ENCODE data around the gene RHOBTB1.
"Not testable (repeated sequence)": the region's sequence is repeated elsewhere in the genome, so short reads cannot be mapped to it uniquely, and the experiment has no call there.

RHOBTB1 gene

GRCh38 chr10:60849217-60849616 lies 94.8 kb downstream of the RHOBTB1 start:
- ATAC-seq: no peak
- TF ChIP-seq ESRRG (CRISPR knock-in tag; IDR thresholded peaks at IDR 0.05): no peak
- no peak for TF ChIP-seq OSR1 (CRISPR knock-in tag; IDR thresholded peaks at IDR 0.05)
- no peak for TF ChIP-seq CSDC2 (CRISPR knock-in tag; IDR thresholded peaks at IDR 0.05)
- no peak for TF ChIP-seq TOX (CRISPR knock-in tag; IDR thresholded peaks at IDR 0.05; ENCODE audit: borderline replicate concordance)
- TF ChIP-seq, protein P1, sequence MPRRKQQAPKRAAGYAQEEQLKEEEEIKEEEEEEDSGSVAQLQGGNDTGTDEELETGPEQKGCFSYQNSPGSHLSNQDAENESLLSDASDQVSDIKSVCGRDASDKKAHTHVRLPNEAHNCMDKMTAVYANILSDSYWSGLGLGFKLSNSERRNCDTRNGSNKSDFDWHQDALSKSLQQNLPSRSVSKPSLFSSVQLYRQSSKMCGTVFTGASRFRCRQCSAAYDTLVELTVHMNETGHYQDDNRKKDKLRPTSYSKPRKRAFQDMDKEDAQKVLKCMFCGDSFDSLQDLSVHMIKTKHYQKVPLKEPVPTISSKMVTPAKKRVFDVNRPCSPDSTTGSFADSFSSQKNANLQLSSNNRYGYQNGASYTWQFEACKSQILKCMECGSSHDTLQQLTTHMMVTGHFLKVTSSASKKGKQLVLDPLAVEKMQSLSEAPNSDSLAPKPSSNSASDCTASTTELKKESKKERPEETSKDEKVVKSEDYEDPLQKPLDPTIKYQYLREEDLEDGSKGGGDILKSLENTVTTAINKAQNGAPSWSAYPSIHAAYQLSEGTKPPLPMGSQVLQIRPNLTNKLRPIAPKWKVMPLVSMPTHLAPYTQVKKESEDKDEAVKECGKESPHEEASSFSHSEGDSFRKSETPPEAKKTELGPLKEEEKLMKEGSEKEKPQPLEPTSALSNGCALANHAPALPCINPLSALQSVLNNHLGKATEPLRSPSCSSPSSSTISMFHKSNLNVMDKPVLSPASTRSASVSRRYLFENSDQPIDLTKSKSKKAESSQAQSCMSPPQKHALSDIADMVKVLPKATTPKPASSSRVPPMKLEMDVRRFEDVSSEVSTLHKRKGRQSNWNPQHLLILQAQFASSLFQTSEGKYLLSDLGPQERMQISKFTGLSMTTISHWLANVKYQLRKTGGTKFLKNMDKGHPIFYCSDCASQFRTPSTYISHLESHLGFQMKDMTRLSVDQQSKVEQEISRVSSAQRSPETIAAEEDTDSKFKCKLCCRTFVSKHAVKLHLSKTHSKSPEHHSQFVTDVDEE (CRISPR knock-in tag; IDR thresholded peaks at IDR 0.05): no peak

- no peak for TF ChIP-seq ZFP3 (CRISPR knock-in tag; IDR thresholded peaks at IDR 0.05)
- TF ChIP-seq, protein P2, sequence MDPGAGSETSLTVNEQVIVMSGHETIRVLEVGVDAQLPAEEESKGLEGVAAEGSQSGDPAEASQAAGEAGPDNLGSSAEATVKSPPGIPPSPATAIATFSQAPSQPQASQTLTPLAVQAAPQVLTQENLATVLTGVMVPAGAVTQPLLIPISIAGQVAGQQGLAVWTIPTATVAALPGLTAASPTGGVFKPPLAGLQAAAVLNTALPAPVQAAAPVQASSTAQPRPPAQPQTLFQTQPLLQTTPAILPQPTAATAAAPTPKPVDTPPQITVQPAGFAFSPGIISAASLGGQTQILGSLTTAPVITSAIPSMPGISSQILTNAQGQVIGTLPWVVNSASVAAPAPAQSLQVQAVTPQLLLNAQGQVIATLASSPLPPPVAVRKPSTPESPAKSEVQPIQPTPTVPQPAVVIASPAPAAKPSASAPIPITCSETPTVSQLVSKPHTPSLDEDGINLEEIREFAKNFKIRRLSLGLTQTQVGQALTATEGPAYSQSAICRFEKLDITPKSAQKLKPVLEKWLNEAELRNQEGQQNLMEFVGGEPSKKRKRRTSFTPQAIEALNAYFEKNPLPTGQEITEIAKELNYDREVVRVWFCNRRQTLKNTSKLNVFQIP (CRISPR knock-in tag; IDR thresholded peaks at IDR 0.05; ENCODE audit: borderline replicate concordance, low read depth): no peak
- no peak for TF ChIP-seq ISL1 (CRISPR knock-in tag; IDR thresholded peaks at IDR 0.05)
- no peak for TF ChIP-seq TOX (CRISPR knock-in tag; IDR thresholded peaks at IDR 0.05; ENCODE audit: borderline replicate concordance)
- TF ChIP-seq ARNTL (CRISPR knock-in tag; IDR thresholded peaks at IDR 0.05; ENCODE audit: borderline replicate concordance, low read depth): no peak
- TF ChIP-seq CREB5 (CRISPR knock-in tag; IDR thresholded peaks at IDR 0.05; ENCODE audit: low read depth): no peak
- no peak for TF ChIP-seq ESRRG (CRISPR knock-in tag; IDR thresholded peaks at IDR 0.05)
- ATAC-seq: no peak
Observed at GRCh38 chr10:60848680-60849079, 95.3 kb downstream of the RHOBTB1 start.

GRCh38 chr10:60848126-60848525 lies 95.9 kb downstream of the RHOBTB1 start:
- 0 out of 2 replicates have a peak, but pooled peaks have one; percentile 7 for TF ChIP-seq SNAI2 (CRISPR knock-in tag; IDR thresholded peaks at IDR 0.05)
- TF ChIP-seq ISL1 (CRISPR knock-in tag; IDR thresholded peaks at IDR 0.05): peak; percentile 47; the same call in 1 of the 2 replicates
- no peak for TF ChIP-seq ZNF70 (CRISPR knock-in tag; IDR thresholded peaks at IDR 0.05)
- ATAC-seq: peak; percentile 87

GRCh38 chr10:60846173-60846572 lies 97.8 kb downstream of the RHOBTB1 start:
- no peak for TF ChIP-seq ZNF565 (CRISPR knock-in tag; conservative IDR thresholded peaks at IDR 0.05; ENCODE audit: low read depth)
- ATAC-seq: peak; percentile 66

DNA sequence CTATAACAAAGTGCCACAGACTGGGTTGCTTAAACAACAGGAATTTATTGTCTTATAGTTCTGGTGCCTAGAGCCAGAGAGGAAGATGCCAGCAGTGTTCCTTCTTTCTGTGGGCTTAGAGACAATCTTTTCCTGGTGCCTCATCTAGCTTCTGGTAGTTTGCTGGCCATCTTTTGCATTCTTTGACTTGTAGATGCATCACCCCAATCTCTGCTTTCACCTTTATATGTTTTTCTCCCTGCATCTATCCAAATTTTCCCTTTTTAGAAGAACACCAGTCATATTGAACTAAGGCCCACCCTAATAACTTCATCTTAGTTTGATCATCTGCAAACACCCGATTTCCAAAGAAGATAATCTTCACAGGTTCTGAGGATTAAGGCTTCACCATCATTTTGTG lies 98.9 kb downstream of the RHOBTB1 start:
- TF ChIP-seq ZNF565 (CRISPR knock-in tag; conservative IDR thresholded peaks at IDR 0.05; ENCODE audit: low read depth) (no peak), CSDC2 (CRISPR knock-in tag; IDR thresholded peaks at IDR 0.05) (no peak), PPARA (CRISPR knock-in tag; IDR thresholded peaks at IDR 0.05; ENCODE audit: borderline replicate concordance) (no peak)
- ATAC-seq: no peak

GRCh38 chr10:60842694-60843093 lies 101.3 kb downstream of the RHOBTB1 start:
- no peak for TF ChIP-seq ZC3H10 (CRISPR knock-in tag; IDR thresholded peaks at IDR 0.05)
- ATAC-seq: no peak

DNA sequence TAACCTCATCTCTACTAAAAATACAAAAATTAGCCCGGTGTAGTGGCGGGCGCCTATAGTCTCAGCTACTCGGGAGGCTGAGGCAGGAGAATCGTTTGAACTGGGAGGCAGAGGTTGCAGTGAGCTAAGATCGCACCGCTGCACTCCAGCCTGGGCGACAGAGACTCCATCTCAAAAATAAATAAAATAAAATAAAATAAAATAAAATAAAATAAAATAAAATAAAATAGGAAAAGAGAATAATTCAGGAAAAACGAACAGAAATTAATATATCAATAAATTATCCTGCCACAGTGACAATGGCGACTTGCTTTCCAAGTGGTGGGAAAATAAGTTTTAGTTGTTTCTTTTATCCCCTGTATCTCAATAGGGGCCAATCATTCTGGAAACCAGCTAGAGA lies 102.8 kb downstream of the RHOBTB1 start:
- ATAC-seq: not testable (repeated sequence)

GRCh38 chr10:60835049-60835448 lies 108.9 kb downstream of the RHOBTB1 start:
- ATAC-seq: no peak
- TF ChIP-seq, protein P3, sequence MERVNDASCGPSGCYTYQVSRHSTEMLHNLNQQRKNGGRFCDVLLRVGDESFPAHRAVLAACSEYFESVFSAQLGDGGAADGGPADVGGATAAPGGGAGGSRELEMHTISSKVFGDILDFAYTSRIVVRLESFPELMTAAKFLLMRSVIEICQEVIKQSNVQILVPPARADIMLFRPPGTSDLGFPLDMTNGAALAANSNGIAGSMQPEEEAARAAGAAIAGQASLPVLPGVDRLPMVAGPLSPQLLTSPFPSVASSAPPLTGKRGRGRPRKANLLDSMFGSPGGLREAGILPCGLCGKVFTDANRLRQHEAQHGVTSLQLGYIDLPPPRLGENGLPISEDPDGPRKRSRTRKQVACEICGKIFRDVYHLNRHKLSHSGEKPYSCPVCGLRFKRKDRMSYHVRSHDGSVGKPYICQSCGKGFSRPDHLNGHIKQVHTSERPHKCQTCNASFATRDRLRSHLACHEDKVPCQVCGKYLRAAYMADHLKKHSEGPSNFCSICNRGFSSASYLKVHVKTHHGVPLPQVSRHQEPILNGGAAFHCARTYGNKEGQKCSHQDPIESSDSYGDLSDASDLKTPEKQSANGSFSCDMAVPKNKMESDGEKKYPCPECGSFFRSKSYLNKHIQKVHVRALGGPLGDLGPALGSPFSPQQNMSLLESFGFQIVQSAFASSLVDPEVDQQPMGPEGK (CRISPR knock-in tag; IDR thresholded peaks at IDR 0.05; ENCODE audit: borderline replicate concordance): no peak
- TF ChIP-seq GLIS3 (CRISPR knock-in tag; IDR thresholded peaks at IDR 0.05) (no peak), ZNF8 (CRISPR knock-in tag; IDR thresholded peaks at IDR 0.05) (no peak)
- TF ChIP-seq, protein P1 (CRISPR knock-in tag; IDR thresholded peaks at IDR 0.05): no peak

Data from SK-N-SH treated with all-trans-retinoic acid at 6 μM for 48 hours (cell line).